Measurements from ENCODE around the gene C19orf12. TPM values are rescaled to one million over a fixed set of nuclear protein-coding genes. Genes with fewer than 3 reads are reported as not detected.

The C19orf12 gene
- total RNA-seq, 1 experiment from 2014 or later, result 17.5 TPM

GRCh38 chr19:29663861-29664752, 51.0 kb downstream of the C19orf12 start:
- Histone ChIP-seq H3K9me3 (ENCODE audit: control insufficient read depth, low read depth, low read length) (no peaks in the 10 kb centered on the region), H2BK120ac (ENCODE audit: low read depth, low read length, poor library complexity, severe bottlenecking) (no peak overlapping the region), H3K14ac (ENCODE audit: insufficient read depth, low read length) (no peak overlapping the region), H3K4ac (ENCODE audit: low read depth, low read length) (no peak overlapping the region), H2BK15ac (ENCODE audit: low read depth, low read length) (no peak overlapping the region), H4K91ac (ENCODE audit: insufficient read length, low read depth, low read length) (no peak overlapping the region), H2BK5ac (ENCODE audit: insufficient read length, low read length) (no peak overlapping the region), H3K4me2 (ENCODE audit: insufficient read depth, insufficient read length, low read length) (peak overlapping the region; percentile 62), H3K27me3 (ENCODE audit: insufficient read depth, low read length) (no peaks in the 10 kb centered on the region), H3K23ac (ENCODE audit: insufficient read length, low read depth, low read length) (no peak overlapping the region), H3K23me2 (ENCODE audit: insufficient read length, low read depth, low read length, poor library complexity, severe bottlenecking) (peaks cover 14% of the 10 kb centered on the region), H4K20me1 (ENCODE audit: control insufficient read depth, insufficient read depth, insufficient read length) (no peaks in the 10 kb centered on the region), H3K9ac (ENCODE audit: extremely low read depth, insufficient read length, low read length) (no peak overlapping the region), H2AFZ (ENCODE audit: low read length) (no peak overlapping the region), H3K18ac (ENCODE audit: insufficient read length, low read depth, low read length) (no peak overlapping the region), H3K4me1 (ENCODE audit: insufficient read depth, low read length) (peaks cover 8% of the 10 kb centered on the region; the same call in 1 of the 2 replicates), H3K27ac (ENCODE audit: insufficient read length, low read depth, low read length) (no peak overlapping the region), H4K8ac (replicated peaks; ENCODE audit: insufficient read length, low read depth, low read length) (no peak overlapping the region), H2BK12ac (ENCODE audit: insufficient read length, low read depth, low read length) (no peak overlapping the region), H3T11ph (ENCODE audit: low read length) (no peak overlapping the region), H3K79me1 (ENCODE audit: insufficient read depth, low read depth, low read length, poor library complexity, severe bottlenecking) (no peaks in the 10 kb centered on the region), H2BK20ac (ENCODE audit: low read depth, low read length, poor library complexity, severe bottlenecking) (no peak overlapping the region), H3K56ac (ENCODE audit: insufficient read length, low read depth, low read length) (no peak overlapping the region), H4K5ac (ENCODE audit: insufficient read length, low read depth, low read length) (no peak overlapping the region), H2AK5ac (ENCODE audit: insufficient read length, low read length) (no peak overlapping the region), H3K79me2 (ENCODE audit: insufficient read depth, low read length) (no peaks in the 10 kb centered on the region; the same call in 1 of the 2 replicates)
- peaks cover 11% of the 10 kb centered on the region for H3K27me3 Mint-ChIP-seq (ENCODE audit: low read depth)
- H3K27ac Mint-ChIP-seq, result no peak overlapping the region
- no peak for DNase-seq
- TF ChIP-seq CTCF (conservative IDR thresholded peaks at IDR 0.05), result no peak
- peaks cover 11 to 20% of the 10 kb centered on the region in 2 experiments for H3K4me1 Mint-ChIP-seq
- H3K4me3 Mint-ChIP-seq, result peak overlapping the region; percentile 60 to 75
- H3K36me3 Mint-ChIP-seq (ENCODE audit: insufficient read depth in 1 of 3, low read depth in 3 of 3), result peaks cover 0 to 2% (median 0%) of the 10 kb centered on the region in 3 experiments; a peak in 1 of 7 replicates
- H3K9me3 Mint-ChIP-seq, result no peaks in the 10 kb centered on the region
- no CpG with 5 or more reads among the region's 19 CpGs for whole genome bisulfite sequencing (ENCODE audit: extremely low coverage, insufficient read length, low lambda C conversion rate)
